ENCODE data around the gene TNNI3K.

TNNI3K gene

GRCh38 chr1:74426208-74426937 lies 191.2 kb downstream of the TNNI3K start:
- no peak overlapping the region for H3K9ac ChIP-seq (ENCODE audit: low read length in 5 of 5)
- H3K27ac ChIP-seq (ENCODE audit: low read depth, low read length): no peak overlapping the region
- H3K36me3 ChIP-seq (ENCODE audit: control insufficient read depth in 5 of 5, insufficient read depth in 5 of 5, low read length in 5 of 5): no peaks in the 10 kb centered on the region
- no peaks in the 10 kb centered on the region for H3K4me1 ChIP-seq (ENCODE audit: control insufficient read depth in 5 of 5, insufficient read depth in 5 of 5, low read length in 5 of 5)
- H3K9me3 ChIP-seq (ENCODE audit: control insufficient read depth in 5 of 5, low read length in 5 of 5): no peaks in the 10 kb centered on the region
- H3K4me3 ChIP-seq (ENCODE audit: low read depth in 1 of 5, low read length in 5 of 5): no peak overlapping the region
- H3K27me3 ChIP-seq (ENCODE audit: control insufficient read depth in 5 of 5, insufficient read depth in 4 of 5, low read length in 5 of 5): no peaks in the 10 kb centered on the region

- H3K27ac ChIP-seq (ENCODE audit: low read depth, low read length): no peak overlapping the region
- H3K9me3 ChIP-seq (ENCODE audit: control insufficient read depth in 5 of 5, low read length in 5 of 5): no peaks in the 10 kb centered on the region
- no peaks in the 10 kb centered on the region for H3K27me3 ChIP-seq (ENCODE audit: control insufficient read depth in 5 of 5, insufficient read depth in 4 of 5, low read length in 5 of 5)
- H3K4me3 ChIP-seq (ENCODE audit: low read depth in 1 of 5, low read length in 5 of 5): no peak overlapping the region
- no peaks in the 10 kb centered on the region for H3K36me3 ChIP-seq (ENCODE audit: control insufficient read depth in 5 of 5, insufficient read depth in 5 of 5, low read length in 5 of 5)
- no peak overlapping the region for H3K9ac ChIP-seq (ENCODE audit: low read length in 5 of 5)
- no peaks in the 10 kb centered on the region for H3K4me1 ChIP-seq (ENCODE audit: control insufficient read depth in 5 of 5, insufficient read depth in 5 of 5, low read length in 5 of 5)
Observed at GRCh38 chr1:74427681-74428080, 192.5 kb downstream of the TNNI3K start.

GRCh38 chr1:74429580-74429979 lies 194.4 kb downstream of the TNNI3K start:
- Histone ChIP-seq H3K9ac (ENCODE audit: low read length in 5 of 5) (no peak overlapping the region), H3K4me1 (ENCODE audit: control insufficient read depth in 5 of 5, insufficient read depth in 5 of 5, low read length in 5 of 5) (no peaks in the 10 kb centered on the region), H3K9me3 (ENCODE audit: control insufficient read depth in 5 of 5, low read length in 5 of 5) (no peaks in the 10 kb centered on the region), H3K4me3 (ENCODE audit: low read depth in 1 of 5, low read length in 5 of 5) (no peak overlapping the region), H3K36me3 (ENCODE audit: control insufficient read depth in 5 of 5, insufficient read depth in 5 of 5, low read length in 5 of 5) (no peaks in the 10 kb centered on the region), H3K27me3 (ENCODE audit: control insufficient read depth in 5 of 5, insufficient read depth in 4 of 5, low read length in 5 of 5) (no peaks in the 10 kb centered on the region), H3K27ac (ENCODE audit: low read depth, low read length) (no peak overlapping the region)

GRCh38 chr1:74430342-74430934 lies 195.3 kb downstream of the TNNI3K start:
- no peaks in the 10 kb centered on the region for H3K27me3 ChIP-seq (ENCODE audit: control insufficient read depth in 5 of 5, insufficient read depth in 4 of 5, low read length in 5 of 5)
- no peaks in the 10 kb centered on the region for H3K4me1 ChIP-seq (ENCODE audit: control insufficient read depth in 5 of 5, insufficient read depth in 5 of 5, low read length in 5 of 5)
- no peaks in the 10 kb centered on the region for H3K9me3 ChIP-seq (ENCODE audit: control insufficient read depth in 5 of 5, low read length in 5 of 5)
- H3K4me3 ChIP-seq (ENCODE audit: low read depth in 1 of 5, low read length in 5 of 5): no peak overlapping the region
- no peak overlapping the region for H3K9ac ChIP-seq (ENCODE audit: low read length in 5 of 5)
- no peaks in the 10 kb centered on the region for H3K36me3 ChIP-seq (ENCODE audit: control insufficient read depth in 5 of 5, insufficient read depth in 5 of 5, low read length in 5 of 5)
- H3K27ac ChIP-seq (ENCODE audit: low read depth, low read length): no peak overlapping the region

- Histone ChIP-seq H3K4me3 (ENCODE audit: low read depth in 1 of 5, low read length in 5 of 5) (no peak overlapping the region), H3K27me3 (ENCODE audit: control insufficient read depth in 5 of 5, insufficient read depth in 4 of 5, low read length in 5 of 5) (no peaks in the 10 kb centered on the region), H3K27ac (ENCODE audit: low read depth, low read length) (no peak overlapping the region), H3K36me3 (ENCODE audit: control insufficient read depth in 5 of 5, insufficient read depth in 5 of 5, low read length in 5 of 5) (no peaks in the 10 kb centered on the region), H3K9ac (ENCODE audit: low read length in 5 of 5) (no peak overlapping the region), H3K9me3 (ENCODE audit: control insufficient read depth in 5 of 5, low read length in 5 of 5) (no peaks in the 10 kb centered on the region), H3K4me1 (ENCODE audit: control insufficient read depth in 5 of 5, insufficient read depth in 5 of 5, low read length in 5 of 5) (no peaks in the 10 kb centered on the region)
Observed at GRCh38 chr1:74431531-74431930, 196.3 kb downstream of the TNNI3K start.

- H3K27me3 ChIP-seq (ENCODE audit: control insufficient read depth in 5 of 5, insufficient read depth in 4 of 5, low read length in 5 of 5): no peaks in the 10 kb centered on the region
- H3K4me3 ChIP-seq (ENCODE audit: low read depth in 1 of 5, low read length in 5 of 5): no peak overlapping the region
- no peak overlapping the region for H3K9ac ChIP-seq (ENCODE audit: low read length in 5 of 5)
- no peak overlapping the region for H3K27ac ChIP-seq (ENCODE audit: low read depth, low read length)
- no peaks in the 10 kb centered on the region for H3K4me1 ChIP-seq (ENCODE audit: control insufficient read depth in 5 of 5, insufficient read depth in 5 of 5, low read length in 5 of 5)
- H3K9me3 ChIP-seq (ENCODE audit: control insufficient read depth in 5 of 5, low read length in 5 of 5): no peaks in the 10 kb centered on the region
- no peaks in the 10 kb centered on the region for H3K36me3 ChIP-seq (ENCODE audit: control insufficient read depth in 5 of 5, insufficient read depth in 5 of 5, low read length in 5 of 5)
Observed at GRCh38 chr1:74432325-74432724, 197.1 kb downstream of the TNNI3K start.

- no peaks in the 10 kb centered on the region for H3K9me3 ChIP-seq (ENCODE audit: control insufficient read depth in 5 of 5, low read length in 5 of 5)
- no peaks in the 10 kb centered on the region for H3K4me1 ChIP-seq (ENCODE audit: control insufficient read depth in 5 of 5, insufficient read depth in 5 of 5, low read length in 5 of 5)
- no peak overlapping the region for H3K9ac ChIP-seq (ENCODE audit: low read length in 5 of 5)
- H3K36me3 ChIP-seq (ENCODE audit: control insufficient read depth in 5 of 5, insufficient read depth in 5 of 5, low read length in 5 of 5): no peaks in the 10 kb centered on the region
- no peaks in the 10 kb centered on the region for H3K27me3 ChIP-seq (ENCODE audit: control insufficient read depth in 5 of 5, insufficient read depth in 4 of 5, low read length in 5 of 5)
- no peak overlapping the region for H3K4me3 ChIP-seq (ENCODE audit: low read depth in 1 of 5, low read length in 5 of 5)
- H3K27ac ChIP-seq (ENCODE audit: low read depth, low read length): no peak overlapping the region
Observed at GRCh38 chr1:74434321-74434720, 199.1 kb downstream of the TNNI3K start.

- no peak overlapping the region for H3K9ac ChIP-seq (ENCODE audit: low read length in 5 of 5)
- no peak overlapping the region for H3K4me3 ChIP-seq (ENCODE audit: low read depth in 1 of 5, low read length in 5 of 5)
- no peaks in the 10 kb centered on the region for H3K9me3 ChIP-seq (ENCODE audit: control insufficient read depth in 5 of 5, low read length in 5 of 5)
- no peak overlapping the region for H3K27ac ChIP-seq (ENCODE audit: low read depth, low read length)
- no peaks in the 10 kb centered on the region for H3K4me1 ChIP-seq (ENCODE audit: control insufficient read depth in 5 of 5, insufficient read depth in 5 of 5, low read length in 5 of 5)
- H3K27me3 ChIP-seq (ENCODE audit: control insufficient read depth in 5 of 5, insufficient read depth in 4 of 5, low read length in 5 of 5): no peaks in the 10 kb centered on the region
- no peaks in the 10 kb centered on the region for H3K36me3 ChIP-seq (ENCODE audit: control insufficient read depth in 5 of 5, insufficient read depth in 5 of 5, low read length in 5 of 5)
Observed at GRCh38 chr1:74436078-74436477, 200.9 kb downstream of the TNNI3K start.

GRCh38 chr1:74437035-74437434 lies 201.8 kb downstream of the TNNI3K start:
- no peaks in the 10 kb centered on the region for H3K4me1 ChIP-seq (ENCODE audit: control insufficient read depth in 5 of 5, insufficient read depth in 5 of 5, low read length in 5 of 5)
- H3K36me3 ChIP-seq (ENCODE audit: control insufficient read depth in 5 of 5, insufficient read depth in 5 of 5, low read length in 5 of 5): no peaks in the 10 kb centered on the region
- H3K27ac ChIP-seq (ENCODE audit: low read depth, low read length): no peak overlapping the region

GRCh38 chr1:74452035-74452434 lies 216.8 kb downstream of the TNNI3K start:
- peaks cover 0 to 8% (median 0%) of the 10 kb centered on the region in 5 donors for H3K9me3 ChIP-seq (ENCODE audit: control insufficient read depth in 5 of 5, low read length in 5 of 5)
- no peaks in the 10 kb centered on the region for H3K36me3 ChIP-seq (ENCODE audit: control insufficient read depth in 5 of 5, insufficient read depth in 5 of 5, low read length in 5 of 5)
- H3K27ac ChIP-seq (ENCODE audit: low read depth, low read length): no peak overlapping the region
- H3K4me1 ChIP-seq (ENCODE audit: control insufficient read depth in 5 of 5, insufficient read depth in 5 of 5, low read length in 5 of 5): no peaks in the 10 kb centered on the region
- H3K27me3 ChIP-seq (ENCODE audit: control insufficient read depth in 5 of 5, insufficient read depth in 4 of 5, low read length in 5 of 5): no peaks in the 10 kb centered on the region
- H3K9ac ChIP-seq (ENCODE audit: low read length in 5 of 5): no peak overlapping the region
- no peak overlapping the region for H3K4me3 ChIP-seq (ENCODE audit: low read depth in 1 of 5, low read length in 5 of 5)

More at GRCh38 chr1:74437035-74437434, 201.8 kb downstream of the TNNI3K start:
- H3K9ac ChIP-seq (ENCODE audit: low read length in 5 of 5): no peak overlapping the region
- H3K4me3 ChIP-seq (ENCODE audit: low read depth in 1 of 5, low read length in 5 of 5): no peak overlapping the region
- H3K9me3 ChIP-seq (ENCODE audit: control insufficient read depth in 5 of 5, low read length in 5 of 5): no peaks in the 10 kb centered on the region
- no peaks in the 10 kb centered on the region for H3K27me3 ChIP-seq (ENCODE audit: control insufficient read depth in 5 of 5, insufficient read depth in 4 of 5, low read length in 5 of 5)

All from subcutaneous abdominal adipose tissue (tissue), 5 donors.